Activated CD8-positive, alpha-beta memory T cell treated with anti-CD3 and anti-CD28 coated beads, Interleukin-2, amount 10 ng/mL, durations not matched to agents 7 days and 5 days (primary cell): ENCODE results near the gene KIAA2012. TPM values are rescaled to one million over a fixed set of nuclear protein-coding genes. Genes with fewer than 3 reads are reported as not detected.

Source experiments
- ATAC-seq: fragments of 150-1000 bp; cut with Tn5 transposase; one replicate; pipeline ENCODE4 v1.10.0; 2021; ENCODE audit warnings: moderate library complexity
- CTCF ChIA-PET: fragments of 350-600 bp; sonication (Branson Sonifier 250); formaldehyde crosslinking; loops from one replicate; lab custom pipeline; 2021; ENCODE audit warnings: antibody characterized with exemption; lab: Charles Lee
- DNase-seq: peaks from one replicate; pipeline ENCODE4 v3.0.0-alpha.2; 2020
- H3K27ac Mint-ChIP-seq: one replicate; pipeline ENCODE4 v1.8.0; 2021; ENCODE audit warnings: mild to moderate bottlenecking, mixed read lengths
- H3K27me3 Mint-ChIP-seq: one replicate; pipeline ENCODE4 v1.8.0; 2021; ENCODE audit warnings: mixed read lengths
- H3K36me3 Mint-ChIP-seq: one replicate; pipeline ENCODE4 v1.8.0; 2021; ENCODE audit warnings: mild to moderate bottlenecking, mixed read lengths
- H3K4me1 Mint-ChIP-seq: one replicate; pipeline ENCODE4 v1.8.0; 2021; ENCODE audit warnings: mixed read lengths
- H3K4me3 Mint-ChIP-seq: one replicate; pipeline ENCODE4 v1.8.0; 2021; ENCODE audit warnings: mild to moderate bottlenecking, moderate library complexity, mixed read lengths
- H3K9me3 Mint-ChIP-seq: one replicate; pipeline ENCODE4 v1.8.0; 2022; ENCODE audit warnings: low read depth, mixed read lengths
- total RNA-seq, 2 experiments: library from RNA; stranded (reverse); gene quantifications; one replicate each; pipeline ENCODE4 v1.2.3, GENCODE V29; 2021

Gene KIAA2012
- total RNA-seq, 2 experiments from 2014 or later = 0.05 TPM; not detected in 1

GRCh38 chr2:202142540-202142939, 69.5 kb downstream of the KIAA2012 start:
- Mint-ChIP-seq H3K27ac (no peak overlapping the region), H3K9me3 (no peaks in the 10 kb centered on the region), H3K36me3 (no peaks in the 10 kb centered on the region), H3K4me1 (no peaks in the 10 kb centered on the region), H3K4me3 (no peak overlapping the region), H3K27me3 (peaks cover 28% of the 10 kb centered on the region)
- DNase-seq = no peak
- CTCF ChIA-PET = interaction anchor here (0.8 kb wide), 1 partner anchor 12 kb away, joined by 3 read pairs; no protein-coding TSS in a partner anchor
- ATAC-seq = no peak

- ATAC-seq (no peak), DNase-seq (no peak)
- CTCF ChIA-PET = no interaction called here
- H3K9me3 Mint-ChIP-seq = no peaks in the 10 kb centered on the region
- no peaks in the 10 kb centered on the region for H3K4me1 Mint-ChIP-seq
- H3K4me3 Mint-ChIP-seq = no peak overlapping the region
- peaks cover 43% of the 10 kb centered on the region for H3K27me3 Mint-ChIP-seq
- H3K27ac Mint-ChIP-seq = no peak overlapping the region
- no peaks in the 10 kb centered on the region for H3K36me3 Mint-ChIP-seq
Observed at GRCh38 chr2:202147775-202148174, 74.7 kb downstream of the KIAA2012 start.

GRCh38 chr2:202148515-202149154, 75.6 kb downstream of the KIAA2012 start:
- H3K9me3 Mint-ChIP-seq = no peaks in the 10 kb centered on the region
- no peak overlapping the region for H3K27ac Mint-ChIP-seq
- no peak overlapping the region for H3K4me3 Mint-ChIP-seq
- CTCF ChIA-PET = no interaction called here
- DNase-seq (no peak), ATAC-seq (no peak)
- H3K4me1 Mint-ChIP-seq = no peaks in the 10 kb centered on the region
- no peaks in the 10 kb centered on the region for H3K36me3 Mint-ChIP-seq
- H3K27me3 Mint-ChIP-seq = peaks cover 45% of the 10 kb centered on the region

- Mint-ChIP-seq H3K4me1 (no peaks in the 10 kb centered on the region), H3K9me3 (no peaks in the 10 kb centered on the region), H3K4me3 (no peak overlapping the region), H3K27ac (no peak overlapping the region), H3K36me3 (no peaks in the 10 kb centered on the region), H3K27me3 (peaks cover 42% of the 10 kb centered on the region)
- CTCF ChIA-PET = no interaction called here
- ATAC-seq (no peak), DNase-seq (no peak)
Observed at GRCh38 chr2:202149155-202149762, 76.2 kb downstream of the KIAA2012 start.

- no peak for DNase-seq
- CTCF ChIA-PET = no interaction called here
- no peak overlapping the region for H3K4me3 Mint-ChIP-seq
- no peaks in the 10 kb centered on the region for H3K36me3 Mint-ChIP-seq
- no peak for ATAC-seq
- H3K9me3 Mint-ChIP-seq = no peaks in the 10 kb centered on the region
- H3K27me3 Mint-ChIP-seq = peaks cover 39% of the 10 kb centered on the region
- H3K27ac Mint-ChIP-seq = no peak overlapping the region
- no peaks in the 10 kb centered on the region for H3K4me1 Mint-ChIP-seq
Observed at GRCh38 chr2:202149936-202150335, 76.9 kb downstream of the KIAA2012 start.

GRCh38 chr2:202152104-202152715, 79.2 kb downstream of the KIAA2012 start:
- DNase-seq (no peak), ATAC-seq (no peak)
- Mint-ChIP-seq H3K36me3 (no peaks in the 10 kb centered on the region), H3K9me3 (no peaks in the 10 kb centered on the region), H3K4me1 (no peaks in the 10 kb centered on the region), H3K27me3 (peaks cover 34% of the 10 kb centered on the region), H3K27ac (no peak overlapping the region), H3K4me3 (no peak overlapping the region)
- CTCF ChIA-PET = interaction anchor here (0.5 kb wide), 1 partner anchor 41 kb away, joined by 3 read pairs; no protein-coding TSS in a partner anchor

GRCh38 chr2:202154613-202155012, 81.6 kb downstream of the KIAA2012 start:
- CTCF ChIA-PET = interaction anchor here (0.9 kb wide), 1 partner anchor 12 kb away, joined by 3 read pairs; no protein-coding TSS in a partner anchor
- no peak for DNase-seq
- H3K27ac Mint-ChIP-seq = no peak overlapping the region

GRCh38 chr2:202157211-202157990, 84.3 kb downstream of the KIAA2012 start:
- Mint-ChIP-seq H3K4me3 (no peak overlapping the region), H3K9me3 (no peaks in the 10 kb centered on the region), H3K4me1 (peaks cover 4% of the 10 kb centered on the region), H3K36me3 (no peaks in the 10 kb centered on the region), H3K27ac (no peak overlapping the region), H3K27me3 (peaks cover 13% of the 10 kb centered on the region)
- DNase-seq = no peak
- no peak for ATAC-seq
- CTCF ChIA-PET = no interaction called here

More at GRCh38 chr2:202154613-202155012, 81.6 kb downstream of the KIAA2012 start:
- Mint-ChIP-seq H3K9me3 (no peaks in the 10 kb centered on the region), H3K4me3 (no peak overlapping the region), H3K27me3 (peaks cover 24% of the 10 kb centered on the region), H3K36me3 (no peaks in the 10 kb centered on the region), H3K4me1 (no peaks in the 10 kb centered on the region)
- ATAC-seq = no peak

- H3K27ac Mint-ChIP-seq = no peak overlapping the region
- CTCF ChIA-PET = no interaction called here
Observed at GRCh38 chr2:202158796-202159195, 85.7 kb downstream of the KIAA2012 start.

GRCh38 chr2:202161151-202161835, 88.2 kb downstream of the KIAA2012 start:
- no peak for DNase-seq
- no peak for ATAC-seq
- CTCF ChIA-PET = no interaction called here
- Mint-ChIP-seq H3K4me1 (peaks cover 4% of the 10 kb centered on the region), H3K9me3 (no peaks in the 10 kb centered on the region), H3K36me3 (no peaks in the 10 kb centered on the region), H3K27me3 (peaks cover 4% of the 10 kb centered on the region), H3K27ac (no peak overlapping the region), H3K4me3 (no peak overlapping the region)

More at GRCh38 chr2:202158796-202159195, 85.7 kb downstream of the KIAA2012 start:
- Mint-ChIP-seq H3K9me3 (no peaks in the 10 kb centered on the region), H3K36me3 (no peaks in the 10 kb centered on the region), H3K4me3 (no peak overlapping the region), H3K27me3 (peaks cover 6% of the 10 kb centered on the region), H3K4me1 (peaks cover 4% of the 10 kb centered on the region)
- no peak for DNase-seq
- ATAC-seq = no peak

GRCh38 chr2:202164411-202164810, 91.4 kb downstream of the KIAA2012 start:
- CTCF ChIA-PET = no interaction called here
- H3K36me3 Mint-ChIP-seq = no peaks in the 10 kb centered on the region
- H3K27me3 Mint-ChIP-seq = no peaks in the 10 kb centered on the region
- ATAC-seq (no peak), DNase-seq (no peak)
- peaks cover 4% of the 10 kb centered on the region for H3K4me1 Mint-ChIP-seq
- no peak overlapping the region for H3K27ac Mint-ChIP-seq
- H3K9me3 Mint-ChIP-seq = no peaks in the 10 kb centered on the region
- no peak overlapping the region for H3K4me3 Mint-ChIP-seq

- Mint-ChIP-seq H3K27ac (no peak overlapping the region), H3K4me1 (peaks cover 4% of the 10 kb centered on the region), H3K27me3 (no peaks in the 10 kb centered on the region), H3K36me3 (no peaks in the 10 kb centered on the region), H3K9me3 (no peaks in the 10 kb centered on the region), H3K4me3 (no peak overlapping the region)
- no peak for ATAC-seq
- CTCF ChIA-PET = no interaction called here
- no peak for DNase-seq
Observed at GRCh38 chr2:202165208-202165607, 92.2 kb downstream of the KIAA2012 start.

- no peaks in the 10 kb centered on the region for H3K36me3 Mint-ChIP-seq
- H3K9me3 Mint-ChIP-seq = no peaks in the 10 kb centered on the region
- H3K4me3 Mint-ChIP-seq = no peak overlapping the region
- H3K4me1 Mint-ChIP-seq = peaks cover 6% of the 10 kb centered on the region
- no peak overlapping the region for H3K27ac Mint-ChIP-seq
- no peaks in the 10 kb centered on the region for H3K27me3 Mint-ChIP-seq
- DNase-seq = no peak
- ATAC-seq = no peak
- CTCF ChIA-PET = no interaction called here
Observed at GRCh38 chr2:202165945-202166344, 92.9 kb downstream of the KIAA2012 start.
